Heart left ventricle (tissue), 16 donors: ENCODE measurements around the gene PTX4. TPM values are rescaled to one million over a fixed set of nuclear protein-coding genes. Genes with fewer than 3 reads are reported as not detected.

Experiments used
- ATAC-seq, 4 donors: fragments of 200-7000 bp; cut with Tn5 transposase; one replicate each; pipeline ENCODE4 v1.9.1; 2020 to 2022; ENCODE audit warnings: moderate library complexity in 4 of 4, mild to moderate bottlenecking in 3 of 4, moderate number of reproducible peaks in 1 of 4
- DNase-seq, 5 donors: peaks; one replicate each; pipeline ENCODE4 v3.0.0-alpha.2; 2020
- H3K27ac ChIP-seq, 12 donors: fragments of 200-600 bp; sonication (generic) in 4 of 12; one replicate each; pipeline versions ENCODE4 v1.5.0 to v1.8.0; 2016 to 2022; ENCODE audit warnings: mild to moderate bottlenecking in 2 of 12
- H3K27me3 ChIP-seq, 9 donors: fragments of 200-600 bp; sonication (generic) in 2 of 9; one replicate each; pipeline versions ENCODE4 v1.5.1 to v1.8.0; 2016 to 2022; ENCODE audit warnings: mild to moderate bottlenecking in 3 of 9
- H3K36me3 ChIP-seq, 9 donors: fragments of 200-600 bp; sonication (generic) in 2 of 9; one replicate each; pipeline versions ENCODE4 v1.5.0 to v1.8.0; 2018 to 2022; ENCODE audit warnings: mild to moderate bottlenecking in 2 of 9
- H3K4me1 ChIP-seq, 12 donors: fragments of 200-600 bp; sonication (generic) in 4 of 12; one replicate each; pipeline versions ENCODE4 v1.5.0 to v1.8.0; 2016 to 2022; ENCODE audit warnings: mild to moderate bottlenecking in 3 of 12
- H3K4me3 ChIP-seq, 12 donors: fragments of 200-600 bp; sonication (generic) in 4 of 12; one replicate each; pipeline versions ENCODE4 v1.5.0 to v1.8.0; 2017 to 2022; ENCODE audit warnings: mild to moderate bottlenecking in 9 of 12, moderate library complexity in 4 of 12
- H3K9me3 ChIP-seq, 12 donors: fragments of 200-600 bp; sonication (generic) in 4 of 12; one replicate each; pipeline versions ENCODE4 v1.5.0 to v1.8.0; 2016 to 2022; ENCODE audit warnings: mild to moderate bottlenecking in 1 of 12
- CTCF ChIP-seq, 12 donors: fragments of 200-600 bp; sonication (generic) in 4 of 12; IDR thresholded peaks; one replicate each; pipeline versions ENCODE4 v1.5.0 to v1.8.0; 2018 to 2022; ENCODE audit warnings: antibody characterized with exemption in 12 of 12, mild to moderate bottlenecking in 5 of 12
- POLR2A ChIP-seq, 2 donors: fragments of 450-650 bp; IDR thresholded peaks; one replicate each; pipeline ENCODE4 v1.6.1; 2017; ENCODE audit warnings: antibody characterized with exemption in 2 of 2, mild to moderate bottlenecking in 2 of 2, moderate library complexity in 2 of 2
- whole genome bisulfite sequencing, 4 donors: extraction: QIAGEN DNeasy Blood & Tissue Kit in 2 of 4; methylation state at CpG; one replicate each; pipeline versions ENCODE4 v1.1.5 to v1.1.7; 2013 to 2018; 5-methylcytosine and 5-hydroxymethylcytosine counted together
- intact Hi-C, 10 donors: fragments of 100-400 bp; cut with DNase I; formaldehyde crosslinking; loops; one replicate each; pipeline versions ENCODE4 v1.11.1 to v1.14.2; 2022
- polyA plus RNA-seq, 2 donors: library from polyadenylated mRNA; stranded (reverse); fragments of 200-250 nt; gene quantifications; one replicate each; pipeline ENCODE4 v1.2.3, GENCODE V29; 2013
- total RNA-seq, 9 donors: library from RNA; depleted of rRNA in 2 of 9; stranded (reverse); fragments of >200 nt in 2 of 9; fragmentation: NEBNext Ultra II Directional in 3 of 9; extraction: Animal tissue kit (Norgen Biotek cat#: 25700) in 3 of 9; gene quantifications; one replicate each; pipeline versions ENCODE4 v1.1.0 to v1.2.4, GENCODE V29; 2016 to 2023
- donor health status: ischemic (EF 13 %, LVEDD 7.1; RV severe dilation, severe dysfunction).
- donor health status: healthy with polysubstance abuse.
- donor health status: DM: no; HTN: yes; CAD: no.
- donor health status: DM: no; HTN: no; CAD: no.
- donor health status: ischemic (EF 25% LVEDD 6.9; RV normal size, moderate dysfunction).
- donor health status: ischemic (EF 25% LVEDD 5.7; RV mildly dilated, moderate dysfunction).
- donor health status: healthy.
- donor health status: DM: yes; HTN: yes; CAD: no.
- donor health status: ischemic (EF 35%, LVEDD 5.7; RV mildly dilated, moderate dysfunction).
- donor health status: nonischemic (EF 11% LVEDD 7.7; RV severe dilation, severe dysfunction).
- donor health status: DM: yes; HTN: yes; CAD: no.
- donor health status: PGD.
- donor health status: ischemic (EF 29% LVEDD 5.4; RV normal size, mild dysfunction).
- donor health status: nonischemic (EF 23%, LVEDD 6.1; RV moderate dilation, normal function).

Gene PTX4
- total and polyA plus RNA-seq, 11 donors: 0.04 to 0.23 (median 0.20) TPM; not detected in 8

- no peak for ATAC-seq
- WGBS, 4 donors: 93 to 100% (median 96%) methylated on average over 16 to 26 of the region's 26 CpGs
- peaks cover 0 to 31% (median 10%) of the 10 kb centered on the region in 9 donors for H3K36me3 ChIP-seq
Measured at GRCh38 chr16:1510941-1511351, 22.2 kb upstream of the PTX4 start.

GRCh38 chr16:1510272-1510671, 21.5 kb upstream of the PTX4 start:
- H3K4me3 ChIP-seq: no peak overlapping the region

More at GRCh38 chr16:1510941-1511351, 22.2 kb upstream of the PTX4 start:
- Histone ChIP-seq H3K9me3 (peaks cover 0 to 18% (median 3%) of the 10 kb centered on the region in 12 donors), H3K27ac (peak overlapping the region in 6 of 12 donors; percentile 78 to 95 (median 82)), H3K4me3 (no peak overlapping the region), H3K27me3 (no peaks in the 10 kb centered on the region), H3K4me1 (peaks cover 6 to 44% (median 24%) of the 10 kb centered on the region in 12 donors)
- intact Hi-C loops: no loop called here
- no peak for DNase-seq
- TF ChIP-seq CTCF (IDR thresholded peaks at IDR 0.05) (no peak), POLR2A (IDR thresholded peaks at IDR 0.05) (no peak)

GRCh38 chr16:1509307-1510221, 20.8 kb upstream of the PTX4 start:
- H3K9me3 ChIP-seq: peaks cover 0 to 8% (median 2%) of the 10 kb centered on the region in 12 donors
- intact Hi-C loops: no loop called here
- peak overlapping the region in 2 of 12 donors; percentile 3 to 11 for H3K4me3 ChIP-seq
- H3K4me1 ChIP-seq: peaks cover 6 to 44% (median 24%) of the 10 kb centered on the region in 12 donors
- H3K36me3 ChIP-seq: peaks cover 0 to 36% (median 10%) of the 10 kb centered on the region in 9 donors
- WGBS, 4 donors: 37 to 55% (median 44%) methylated on average over 26 to 44 of the region's 44 CpGs
- DNase-seq (peak; percentile 72 to 88 (median 84)), ATAC-seq (peak; percentile 88 to 93 (median 92))
- TF ChIP-seq CTCF (IDR thresholded peaks at IDR 0.05) (no peak), POLR2A (IDR thresholded peaks at IDR 0.05) (peak; percentile 13 to 40)
- no peaks in the 10 kb centered on the region for H3K27me3 ChIP-seq
- H3K27ac ChIP-seq: peak overlapping the region; percentile 78 to 96 (median 86)

More at GRCh38 chr16:1510272-1510671, 21.5 kb upstream of the PTX4 start:
- DNase-seq (no peak), ATAC-seq (peak in 2 of 4 donors; percentile 5 to 33)
- intact Hi-C loops: no loop called here
- WGBS, 4 donors: 60 to 74% (median 65%) methylated on average over 10 of the region's 10 CpGs
- H3K27me3 ChIP-seq: no peaks in the 10 kb centered on the region
- H3K36me3 ChIP-seq: peaks cover 0 to 36% (median 10%) of the 10 kb centered on the region in 9 donors
- no peak for TF ChIP-seq POLR2A (IDR thresholded peaks at IDR 0.05)
- TF ChIP-seq CTCF (IDR thresholded peaks at IDR 0.05): no peak
- peaks cover 6 to 44% (median 24%) of the 10 kb centered on the region in 12 donors for H3K4me1 ChIP-seq
- peak overlapping the region; percentile 78 to 96 (median 86) for H3K27ac ChIP-seq
- peaks cover 0 to 15% (median 3%) of the 10 kb centered on the region in 12 donors for H3K9me3 ChIP-seq
